Erythroblast (primary cell): ENCODE measurements around the gene STAC.
"Not testable (repeated sequence)": the region's sequence is repeated elsewhere in the genome, so short reads cannot be mapped to it uniquely, and the experiment has no call there.

Experiments
- GATA1 ChIP-seq: IDR thresholded peaks from 2 replicates; pipeline ENCODE4 v1.6.1; 2011; ENCODE audit warnings: low read depth, mild to moderate bottlenecking, control low read depth, low read length, moderate library complexity
- POLR2A ChIP-seq: IDR thresholded peaks from 2 replicates; pipeline ENCODE4 v1.6.1; 2011; ENCODE audit warnings: mild to moderate bottlenecking, low read length

GRCh38 chr3:36578418-36578817, 198.1 kb downstream of the STAC start:
- TF ChIP-seq POLR2A, GATA1: not testable (repeated sequence)
